Nephron progenitor cell (in vitro differentiated cells): ENCODE measurements around the gene NDUFS3.

Source experiments
- DNase-seq: peaks from one replicate; pipeline ENCODE4 v3.0.0; 2021
- H3K27ac Mint-ChIP-seq: 2 replicates; pipeline ENCODE4 v1.8.0; 2021; ENCODE audit warnings: mild to moderate bottlenecking, moderate library complexity, mixed read lengths
- H3K27me3 Mint-ChIP-seq: 2 replicates; pipeline ENCODE4 v1.8.0; 2021; ENCODE audit warnings: mild to moderate bottlenecking, low read depth, mixed read lengths; ENCODE audit not compliant: poor library complexity
- H3K36me3 Mint-ChIP-seq: 2 replicates; pipeline ENCODE4 v1.8.0; 2021; ENCODE audit warnings: low read depth, mixed read lengths
- H3K4me1 Mint-ChIP-seq: 2 replicates; pipeline ENCODE4 v1.8.0; 2021; ENCODE audit warnings: mixed read lengths
- H3K4me3 Mint-ChIP-seq: 2 replicates; pipeline ENCODE4 v1.8.0; 2021; ENCODE audit warnings: mild to moderate bottlenecking, moderate library complexity, mixed read lengths
- H3K9me3 Mint-ChIP-seq: 2 replicates; pipeline ENCODE4 v1.8.0; 2021; ENCODE audit warnings: mild to moderate bottlenecking, moderate library complexity, mixed read lengths
- CTCF ChIP-seq: fragments of 200-600 bp; sonication (generic); IDR thresholded peaks from 2 replicates; pipeline ENCODE4 v1.5.0; 2021; ENCODE audit warnings: antibody characterized with exemption

Gene NDUFS3

GRCh38 chr11:47587039-47587716, 8.3 kb downstream of the NDUFS3 start:
- no peak for DNase-seq
- Mint-ChIP-seq H3K9me3 (no peaks in the 10 kb centered on the region), H3K4me3 (no peak overlapping the region), H3K4me1 (peaks cover 34% of the 10 kb centered on the region), H3K27me3 (peaks cover 6% of the 10 kb centered on the region), H3K36me3 (peaks cover 41% of the 10 kb centered on the region), H3K27ac (peak overlapping the region; percentile 69)
- TF ChIP-seq CTCF, result no peak

- Mint-ChIP-seq H3K27me3 (peaks cover 13% of the 10 kb centered on the region), H3K4me1 (peaks cover 40% of the 10 kb centered on the region), H3K9me3 (no peaks in the 10 kb centered on the region), H3K36me3 (peaks cover 36% of the 10 kb centered on the region), H3K4me3 (no peak overlapping the region), H3K27ac (no peak overlapping the region)
- TF ChIP-seq CTCF, result no peak
- DNase-seq, result no peak
Measured at GRCh38 chr11:47587723-47588326, 9.0 kb downstream of the NDUFS3 start.

- TF ChIP-seq CTCF, result no peak
- Mint-ChIP-seq H3K36me3 (peaks cover 25% of the 10 kb centered on the region), H3K27ac (peak overlapping the region; percentile 80), H3K4me3 (no peak overlapping the region), H3K4me1 (peaks cover 52% of the 10 kb centered on the region), H3K9me3 (no peaks in the 10 kb centered on the region), H3K27me3 (peaks cover 21% of the 10 kb centered on the region)
- DNase-seq, result no peak
Measured at GRCh38 chr11:47589118-47589517, 10.2 kb downstream of the NDUFS3 start.

- Mint-ChIP-seq H3K36me3 (peaks cover 20% of the 10 kb centered on the region), H3K27ac (no peak overlapping the region), H3K4me3 (no peak overlapping the region), H3K4me1 (peaks cover 56% of the 10 kb centered on the region), H3K9me3 (no peaks in the 10 kb centered on the region), H3K27me3 (peaks cover 24% of the 10 kb centered on the region)
- DNase-seq, result no peak
- no peak for TF ChIP-seq CTCF
Measured at GRCh38 chr11:47589584-47589976, 10.7 kb downstream of the NDUFS3 start.

GRCh38 chr11:47589977-47590861, 11.3 kb downstream of the NDUFS3 start:
- peaks cover 26% of the 10 kb centered on the region for H3K27me3 Mint-ChIP-seq
- H3K4me1 Mint-ChIP-seq, result peaks cover 60% of the 10 kb centered on the region
- no peak for DNase-seq
- no peak overlapping the region for H3K4me3 Mint-ChIP-seq
- H3K9me3 Mint-ChIP-seq, result no peaks in the 10 kb centered on the region
- H3K36me3 Mint-ChIP-seq, result peaks cover 14% of the 10 kb centered on the region
- H3K27ac Mint-ChIP-seq, result no peak overlapping the region
- no peak for TF ChIP-seq CTCF
